ENCODE results near the gene DUT. TPM values are rescaled to one million over a fixed set of nuclear protein-coding genes. Genes with fewer than 3 reads are reported as not detected.

Gene DUT
- total RNA-seq (2022; extraction: Qiagen RNA extraction; ENCODE audit: low read depth): 84.9 to 112 TPM (median 110 TPM) in 5 replicates

GRCh38 chr15:48330855-48331795, at the start of gene DUT:
Gene DUT, plus strand, starts transcription at chr15:48331429. Its CDS starts 87 bp downstream, at chr15:48331516.

Other genes starting within 250 kb of the DUT start
- not detected in 5 replicates for gene SLC24A5, start 210.4 kb upstream of the DUT start, total RNA-seq (2022; extraction: Qiagen RNA extraction; ENCODE audit: low read depth)
- gene MYEF2, start 153.1 kb upstream of the DUT start, total RNA-seq (2022; extraction: Qiagen RNA extraction; ENCODE audit: low read depth): 13.5 to 19.4 TPM (median 17.2 TPM) in 5 replicates
- gene CTXN2, start 139.8 kb upstream of the DUT start, total RNA-seq (2022; extraction: Qiagen RNA extraction; ENCODE audit: low read depth): 0.03 to 0.05 TPM (median 0.04 TPM) in 3 of 5 replicates, not detected in the others
- not detected in 5 replicates for gene SLC12A1, start 125.1 kb upstream of the DUT start, total RNA-seq (2022; extraction: Qiagen RNA extraction; ENCODE audit: low read depth)